ENCODE measurements around the gene LSAMP.

GRCh38 chr3:116469546-116469945 lies 24.3 kb upstream of the LSAMP start:
- TF ChIP-seq EP300 (IDR thresholded peaks at IDR 0.05): no peak
- TF ChIP-seq CTCF (IDR thresholded peaks at IDR 0.05): no peak
- TF ChIP-seq POLR2A (IDR thresholded peaks at IDR 0.05; ENCODE audit: low read depth): no peak

All from esophagus muscularis mucosa (tissue), 4 donors.